H1 (cell line): ENCODE measurements around the gene HAPLN3. TPM values are rescaled to one million over a fixed set of nuclear protein-coding genes. Genes with fewer than 3 reads are reported as not detected.
A peak's percentile ranks its signal among the peaks of the same experiment; 100 is the strongest.

Experiments
- JUN ChIP-seq: IDR thresholded peaks from 2 replicates; pipeline ENCODE4 v1.6.1; 2011; ENCODE audit warnings: low read depth, mild to moderate bottlenecking, improper control_type of control experiment, low read length
- NANOG ChIP-seq: IDR thresholded peaks from 2 replicates; pipeline ENCODE4 v1.6.1; 2011; ENCODE audit warnings: low read length, low read depth, mild to moderate bottlenecking, inconsistent platforms; ENCODE audit not compliant: insufficient read depth, poor library complexity, severe bottlenecking
- POLR2AphosphoS5 ChIP-seq: IDR thresholded peaks from 2 replicates; pipeline ENCODE4 v1.6.1; 2011; ENCODE audit warnings: low read depth, low read length
- SIN3A ChIP-seq, 2 experiments: IDR thresholded peaks in 1 of 2; conservative IDR thresholded peaks in 1 of 2; 2 replicates each; pipeline ENCODE4 v1.6.1; 2011 to 2012; ENCODE audit warnings: low read length in 2 of 2, improper control_type of control experiment in 1 of 2, low read depth in 1 of 2, mild to moderate bottlenecking in 1 of 2
- SP1 ChIP-seq: IDR thresholded peaks from 2 replicates; pipeline ENCODE4 v1.6.1; 2011; ENCODE audit warnings: low read depth, low read length
- YY1 ChIP-seq: IDR thresholded peaks from 2 replicates; pipeline ENCODE4 v1.6.1; 2011; ENCODE audit warnings: low read depth, mild to moderate bottlenecking, low read length
- polyA plus RNA-seq, 7 experiments: library from polyadenylated mRNA; depleted of rRNA in 3 of 7; stranded (reverse) in 5 of 7; unstranded in 2 of 7; fragments of >200 nt in 5 of 7; fragments of 200-250 nt in 2 of 7; gene quantifications; 1 replicate in 5 of 7; 2 replicates in 1 of 7; 4 replicates in 1 of 7; pipeline versions ENCODE4 v1.2.1 to v1.2.3, GENCODE V29; 2011 to 2013; ENCODE audit warnings: missing spikeins in 2 of 7, mixed read lengths in 2 of 7
- total RNA-seq: library from RNA; stranded (reverse); fragmentation: NEBNext Ultra II Directional; extraction: Animal tissue kit (Norgen Biotek cat#: 25700); gene quantifications from 2 replicates; pipeline ENCODE4 v1.2.1, GENCODE V29; 2021
- TF ChIP-seq, protein P1 (sequence below): IDR thresholded peaks from 2 replicates; pipeline ENCODE4 v1.6.1; 2012; ENCODE audit warnings: inconsistent platforms

Gene HAPLN3
- total and polyA plus RNA-seq, 2 of the 8 experiments (the other 6 are each of a cell fraction or from before 2014, with no cell fraction given), result 76.2 to 79.7 TPM

DNA sequence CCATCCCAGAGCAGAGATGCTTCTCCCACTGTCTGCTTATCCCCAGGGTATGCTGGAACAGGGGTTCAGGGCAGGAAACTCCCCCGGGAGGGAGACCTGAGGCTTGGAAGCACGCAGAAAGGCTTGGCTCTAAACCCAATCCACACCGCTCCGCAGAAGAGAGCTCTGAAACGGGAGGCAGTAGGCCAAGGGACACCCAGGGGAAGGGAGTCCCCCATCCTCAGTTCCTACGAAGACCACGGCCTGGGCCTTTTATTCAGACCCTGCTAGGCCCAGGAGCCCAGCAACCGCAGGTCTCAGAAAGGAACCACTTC is 1.8 kb upstream of the HAPLN3 start (continued):
- TF ChIP-seq SIN3A (conservative IDR thresholded peaks at IDR 0.05 in 1 of 2, IDR thresholded peaks at IDR 0.05 in 1 of 2; ENCODE audit: low read depth in 1 of 2, low read length in 2 of 2) (no peak), JUN (no peak), SP1 (no peak), NANOG (no peak), POLR2AphosphoS5 (peak; percentile 47; the same call in 1 of the 2 replicates), YY1 (no peak)
- TF ChIP-seq, protein P1, sequence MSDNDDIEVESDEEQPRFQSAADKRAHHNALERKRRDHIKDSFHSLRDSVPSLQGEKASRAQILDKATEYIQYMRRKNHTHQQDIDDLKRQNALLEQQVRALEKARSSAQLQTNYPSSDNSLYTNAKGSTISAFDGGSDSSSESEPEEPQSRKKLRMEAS, result no peak
